Left lobe of liver (tissue), 2 donors: Measurements from ENCODE around the gene C2CD3. TPM values are rescaled to one million over a fixed set of nuclear protein-coding genes. Genes with fewer than 3 reads are reported as not detected.
"Not testable (repeated sequence)": the region's sequence is repeated elsewhere in the genome, so short reads cannot be mapped to it uniquely, and the experiment has no call there.

Experiments
- ATAC-seq: fragments of 200-7000 bp; cut with Tn5 transposase; one replicate; pipeline ENCODE4 v1.9.1; 2020; ENCODE audit warnings: mild to moderate bottlenecking, moderate library complexity
- DNase-seq: peaks from one replicate; pipeline ENCODE4 v3.0.0-alpha.2; 2020; ENCODE audit warnings: low spot score
- total RNA-seq: library from RNA; stranded (reverse); gene quantifications from one replicate; pipeline ENCODE4 v1.2.1, GENCODE V29; 2021
- donor health status: DM: no; HTN: no; CAD: no; lungs with moderate emphysema.
- donor health status: DM: no; HTN: yes; CAD: no.

C2CD3 gene
- total RNA-seq, 1 donor from 2014 or later = 7.0 TPM

GRCh38 chr11:74123008-74123448, 47.8 kb downstream of the C2CD3 start:
- no peak for DNase-seq
- no peak for ATAC-seq

GRCh38 chr11:74121804-74122203, 49.0 kb downstream of the C2CD3 start:
- no peak for DNase-seq
- no peak for ATAC-seq

- ATAC-seq, DNase-seq: not testable (repeated sequence)
Measured at GRCh38 chr11:74120260-74121035, 50.4 kb downstream of the C2CD3 start.

GRCh38 chr11:74116719-74117118, 54.1 kb downstream of the C2CD3 start:
- no peak for DNase-seq
- no peak for ATAC-seq

- ATAC-seq = no peak
- no peak for DNase-seq
Measured at GRCh38 chr11:74112877-74113276, 57.9 kb downstream of the C2CD3 start.

GRCh38 chr11:74106124-74106523, 64.7 kb downstream of the C2CD3 start:
- no peak for ATAC-seq

GRCh38 chr11:74102321-74102720, 68.5 kb downstream of the C2CD3 start:
- DNase-seq (no peak), ATAC-seq (no peak)

More at GRCh38 chr11:74106124-74106523, 64.7 kb downstream of the C2CD3 start:
- DNase-seq = no peak

- DNase-seq = no peak
- ATAC-seq = no peak
Measured at GRCh38 chr11:74100735-74101134, 70.1 kb downstream of the C2CD3 start.

GRCh38 chr11:74100231-74100630, 70.6 kb downstream of the C2CD3 start:
- ATAC-seq = no peak

GRCh38 chr11:74097686-74098237, 73.0 kb downstream of the C2CD3 start:
- ATAC-seq (no peak), DNase-seq (no peak)

More at GRCh38 chr11:74100231-74100630, 70.6 kb downstream of the C2CD3 start:
- no peak for DNase-seq

- ATAC-seq = no peak
Measured at GRCh38 chr11:74094393-74094792, 76.4 kb downstream of the C2CD3 start.

GRCh38 chr11:74092425-74092824, 78.4 kb downstream of the C2CD3 start:
- DNase-seq (no peak), ATAC-seq (no peak)

More at GRCh38 chr11:74094393-74094792, 76.4 kb downstream of the C2CD3 start:
- no peak for DNase-seq

GRCh38 chr11:74091549-74091948, 79.3 kb downstream of the C2CD3 start:
- DNase-seq = no peak
- no peak for ATAC-seq

- ATAC-seq (no peak), DNase-seq (no peak)
Measured at GRCh38 chr11:74090701-74091100, 80.1 kb downstream of the C2CD3 start.

GRCh38 chr11:74086242-74086884, 84.4 kb downstream of the C2CD3 start:
- DNase-seq (no peak), ATAC-seq (no peak)

- DNase-seq = no peak
- ATAC-seq = peak; percentile 48
Measured at GRCh38 chr11:74085542-74085892, 85.3 kb downstream of the C2CD3 start.

- no peak for DNase-seq
- no peak for ATAC-seq
Measured at GRCh38 chr11:74084796-74085541, 85.8 kb downstream of the C2CD3 start.

- ATAC-seq, DNase-seq: not testable (repeated sequence)
Measured at GRCh38 chr11:74083927-74084326, 86.9 kb downstream of the C2CD3 start.

- ATAC-seq (no peak), DNase-seq (no peak)
Measured at GRCh38 chr11:74081428-74081827, 89.4 kb downstream of the C2CD3 start.

GRCh38 chr11:74077193-74077592, 93.6 kb downstream of the C2CD3 start:
- ATAC-seq = no peak
- DNase-seq = no peak

- no peak for ATAC-seq
Measured at GRCh38 chr11:74072721-74073120, 98.1 kb downstream of the C2CD3 start.

More at GRCh38 chr11:74072721-74073120, 98.1 kb downstream of the C2CD3 start:
- no peak for DNase-seq
